Mesenchymal stem cell (in vitro differentiated cells and primary cell): ENCODE data around the gene CHKA.

Source experiments
- DNase-seq: peaks from one replicate; pipeline ENCODE4 v3.0.0-alpha.2; 2013
- H2AFZ ChIP-seq: one replicate; pipeline ENCODE4 v1.6.1; 2013; ENCODE audit warnings: low read depth, mild to moderate bottlenecking, control low read depth, inconsistent platforms, low read length, moderate library complexity
- H2AK5ac ChIP-seq: 2 replicates; pipeline ENCODE4 v1.6.1; 2013; ENCODE audit warnings: low read length, moderate library complexity, mild to moderate bottlenecking, inconsistent platforms; ENCODE audit not compliant: severe bottlenecking
- H2BK120ac ChIP-seq: one replicate; pipeline ENCODE4 v1.6.1; 2013; ENCODE audit warnings: low read depth, mild to moderate bottlenecking, inconsistent platforms, low read length, moderate library complexity
- H2BK12ac ChIP-seq, 2 experiments: one replicate each; pipeline ENCODE4 v1.6.1; 2013; ENCODE audit warnings: inconsistent platforms in 2 of 2, low read length in 2 of 2, mild to moderate bottlenecking in 2 of 2, moderate library complexity in 2 of 2, control low read depth in 1 of 2
- H2BK15ac ChIP-seq: one replicate; pipeline ENCODE4 v1.6.1; 2013; ENCODE audit warnings: mild to moderate bottlenecking, low read depth, inconsistent platforms; ENCODE audit not compliant: poor library complexity, severe bottlenecking
- H2BK5ac ChIP-seq: 2 replicates; pipeline ENCODE4 v1.6.1; 2013; ENCODE audit warnings: low read depth, mild to moderate bottlenecking, low read length, control low read depth, inconsistent platforms; ENCODE audit not compliant: poor library complexity, severe bottlenecking
- H3K14ac ChIP-seq, 2 experiments: one replicate each; pipeline ENCODE4 v1.6.1; 2013; ENCODE audit warnings: inconsistent platforms in 2 of 2, low read length in 2 of 2, control low read depth in 1 of 2, mild to moderate bottlenecking in 1 of 2, moderate library complexity in 1 of 2
- H3K18ac ChIP-seq, 2 experiments: one replicate each; pipeline ENCODE4 v1.6.1; 2013; ENCODE audit warnings: inconsistent platforms in 2 of 2, low read length in 2 of 2, control low read depth in 1 of 2, low read depth in 1 of 2, mild to moderate bottlenecking in 1 of 2
- H3K23ac ChIP-seq, 2 experiments: one replicate each; pipeline ENCODE4 v1.6.1; 2013; ENCODE audit warnings: inconsistent platforms in 2 of 2, low read length in 2 of 2, mild to moderate bottlenecking in 2 of 2, moderate library complexity in 2 of 2, control low read depth in 1 of 2
- H3K27ac ChIP-seq: 2 replicates; pipeline ENCODE4 v1.5.1; 2013; ENCODE audit warnings: mild to moderate bottlenecking, moderate library complexity, low read length, control low read depth, inconsistent platforms; ENCODE audit not compliant: poor library complexity, severe bottlenecking
- H3K27me3 ChIP-seq, 2 experiments: 2 replicates each; pipeline versions ENCODE4 v1.6.1 to v1.7.0; 2013; ENCODE audit warnings: low read length in 2 of 2, mild to moderate bottlenecking in 2 of 2, moderate library complexity in 2 of 2, control low read depth in 1 of 2, inconsistent platforms in 1 of 2; ENCODE audit not compliant: control insufficient read depth in 1 of 2, insufficient read depth in 1 of 2
- H3K36me3 ChIP-seq, 2 experiments: 2 replicates each; pipeline versions ENCODE4 v1.6.1 to v1.7.0; 2013; ENCODE audit warnings: low read length in 2 of 2, control low read depth in 1 of 2, inconsistent platforms in 1 of 2, low read depth in 1 of 2, mild to moderate bottlenecking in 1 of 2; ENCODE audit not compliant: insufficient read depth in 2 of 2, control insufficient read depth in 1 of 2
- H3K4ac ChIP-seq, 2 experiments: one replicate each; pipeline ENCODE4 v1.6.1; 2013; ENCODE audit warnings: inconsistent platforms in 2 of 2, low read length in 2 of 2, mild to moderate bottlenecking in 2 of 2, moderate library complexity in 2 of 2, control low read depth in 1 of 2, low read depth in 1 of 2
- H3K4me1 ChIP-seq: 2 replicates; pipeline ENCODE4 v1.6.1; 2013; ENCODE audit warnings: low read depth, low read length, control low read depth; ENCODE audit not compliant: control insufficient read depth, insufficient read depth
- H3K4me2 ChIP-seq: 2 replicates; pipeline ENCODE4 v1.6.1; 2013; ENCODE audit warnings: low read length, mild to moderate bottlenecking, inconsistent platforms; ENCODE audit not compliant: poor library complexity, severe bottlenecking
- H3K4me3 ChIP-seq, 2 experiments: 2 replicates each; pipeline versions ENCODE4 v1.5.1 to v1.7.0; 2013; ENCODE audit warnings: low read length in 2 of 2, mild to moderate bottlenecking in 2 of 2, control low read depth in 1 of 2, low read depth in 1 of 2; ENCODE audit not compliant: insufficient read depth in 1 of 2
- H3K79me1 ChIP-seq: replicated peaks from 2 replicates; pipeline ENCODE4 v1.6.1; 2013; ENCODE audit warnings: mild to moderate bottlenecking, control low read depth, low read length, inconsistent platforms; ENCODE audit not compliant: poor library complexity, severe bottlenecking
- H3K9ac ChIP-seq: 2 replicates; pipeline ENCODE4 v1.7.0; 2013; ENCODE audit warnings: mild to moderate bottlenecking, low read length, moderate library complexity
- H3K9me3 ChIP-seq: 2 replicates; pipeline ENCODE4 v1.7.0; 2013; ENCODE audit warnings: mild to moderate bottlenecking, low read length; ENCODE audit not compliant: control insufficient read depth
- H4K8ac ChIP-seq: one replicate; pipeline ENCODE4 v1.6.1; 2013; ENCODE audit warnings: inconsistent platforms, mild to moderate bottlenecking, low read length, moderate library complexity
- H4K91ac ChIP-seq: one replicate; pipeline ENCODE4 v1.6.1; 2013; ENCODE audit warnings: mild to moderate bottlenecking, low read length, inconsistent platforms
- WGBS: methylation state at CpG from one replicate; pipeline ENCODE4 v1.1.7; 2013; ENCODE audit warnings: mixed read lengths; 5-methylcytosine and 5-hydroxymethylcytosine counted together

CHKA gene

GRCh38 chr11:68031144-68031464, 90.1 kb downstream of the CHKA start:
- Histone ChIP-seq H3K9me3 (no peaks in the 10 kb centered on the region), H3K9ac (peak overlapping the region; percentile 92), H3K4me3 (peak overlapping the region; percentile 86 to 92), H2AFZ (peak overlapping the region; percentile 75), H2BK120ac (no peak overlapping the region), H4K8ac (peak overlapping the region; percentile 97), H3K4ac (peak overlapping the region; percentile 36 to 93), H4K91ac (no peak overlapping the region), H3K79me1 (peaks cover 24% of the 10 kb centered on the region), H3K14ac (peak overlapping the region in 1 of 2 experiments; percentile 56), H3K36me3 (peaks cover 34 to 40% of the 10 kb centered on the region in 2 experiments), H3K4me2 (peak overlapping the region; percentile 46), H3K23ac (peak overlapping the region in 1 of 2 experiments; percentile 91), H2BK15ac (peak overlapping the region; percentile 4), H3K4me1 (peaks cover 49% of the 10 kb centered on the region), H3K27me3 (no peaks in the 10 kb centered on the region), H2AK5ac (peak overlapping the region; percentile 5), H3K27ac (peak overlapping the region; percentile 7), H2BK12ac (no peak overlapping the region), H3K18ac (peak overlapping the region in 1 of 2 experiments; percentile 43), H2BK5ac (peak overlapping the region; percentile 71)
- WGBS, result 39% methylated on average over 10 of the region's 10 CpGs
- DNase-seq, result peak; percentile 26

DNA sequence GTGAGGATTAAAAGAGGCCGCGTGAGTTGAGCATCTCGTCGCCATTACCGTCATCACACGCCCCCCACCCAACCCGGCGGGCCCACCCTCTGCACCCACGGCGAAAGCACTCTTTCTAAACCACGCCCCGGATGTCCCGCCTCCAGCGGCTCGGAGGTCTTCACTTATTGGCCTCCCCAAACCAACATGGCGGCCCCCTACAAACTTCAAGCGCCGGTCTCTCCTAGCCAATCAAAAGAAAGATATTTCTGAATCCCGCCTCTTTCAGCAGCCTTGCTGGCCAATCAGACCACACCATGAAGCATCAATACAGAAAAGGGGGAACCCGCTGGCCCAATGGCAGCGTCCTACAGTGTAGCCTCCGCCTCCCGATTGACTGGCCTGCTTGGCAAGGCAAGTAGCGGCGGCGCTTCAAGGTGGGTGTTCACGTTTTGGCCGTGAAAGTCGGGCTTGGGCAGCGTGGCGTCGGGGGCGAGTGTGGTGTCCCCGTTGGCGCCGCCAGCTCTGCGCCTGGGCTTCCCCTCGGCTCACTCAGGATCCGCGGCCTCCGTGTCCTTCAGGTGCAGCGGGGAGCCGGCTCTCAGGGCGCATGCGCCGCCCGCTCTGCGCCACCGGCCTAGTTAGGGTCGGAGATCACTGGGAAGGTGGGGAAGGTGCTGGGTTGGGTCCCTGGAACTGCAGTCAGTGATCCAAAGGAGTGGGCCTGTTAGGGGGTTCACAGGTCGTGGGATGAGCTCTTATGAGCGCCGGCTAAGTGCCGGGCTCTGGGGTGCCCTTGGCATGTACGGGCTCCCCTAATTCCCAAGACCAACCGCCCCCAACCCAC, 90.7 kb downstream of the CHKA start, which contains the start of gene NDUFS8:
Gene NDUFS8, plus strand, starts transcription at position 364 of the 826 bp plus-strand sequence. CDS start 1,471 bp downstream, outside the sequence.
- Histone ChIP-seq H2BK120ac (no peak within 1 kb of the TSS), H3K14ac (peak within 1 kb of the TSS in 1 of 2 experiments; percentile 91), H3K27me3 (no peaks in the 10 kb centered on the region), H3K79me1 (peaks cover 22% of the 10 kb centered on the region), H2AK5ac (peak within 1 kb of the TSS; percentile 24), H3K36me3 (peaks cover 36 to 38% of the 10 kb centered on the region in 2 experiments), H2AFZ (peak within 1 kb of the TSS; percentile 75), H3K4ac (peak within 1 kb of the TSS; percentile 36 to 93), H4K8ac (peak within 1 kb of the TSS; percentile 97), H3K9ac (peak within 1 kb of the TSS; percentile 92), H4K91ac (peak within 1 kb of the TSS; percentile 95), H3K4me1 (peaks cover 52% of the 10 kb centered on the region), H3K4me3 (peak within 1 kb of the TSS; percentile 86 to 92), H3K9me3 (no peaks in the 10 kb centered on the region), H3K18ac (peak within 1 kb of the TSS; percentile 87 to 93), H2BK15ac (peak within 1 kb of the TSS; percentile 78), H3K4me2 (peak within 1 kb of the TSS; percentile 62), H2BK12ac (peak within 1 kb of the TSS in 1 of 2 experiments; percentile 42), H2BK5ac (peak within 1 kb of the TSS; percentile 71), H3K27ac (peak within 1 kb of the TSS; percentile 35), H3K23ac (peak within 1 kb of the TSS in 1 of 2 experiments; percentile 91)
- DNase-seq, result peak; percentile 99
- WGBS, result 3% methylated on average over 51 of the region's 56 CpGs

- Histone ChIP-seq H2BK15ac (peak overlapping the region; percentile 66), H2BK120ac (no peak overlapping the region), H2BK5ac (no peak overlapping the region), H3K27ac (peak overlapping the region; percentile 75), H3K4me1 (peaks cover 52% of the 10 kb centered on the region), H2BK12ac (peak overlapping the region in 1 of 2 experiments; percentile 29), H3K27me3 (no peaks in the 10 kb centered on the region), H3K23ac (no peak overlapping the region), H3K9me3 (no peaks in the 10 kb centered on the region), H3K36me3 (peaks cover 32 to 41% of the 10 kb centered on the region in 2 experiments), H3K18ac (peak overlapping the region in 1 of 2 experiments; percentile 29), H2AFZ (no peak overlapping the region), H4K8ac (peak overlapping the region; percentile 69), H3K4me3 (peak overlapping the region in 1 of 2 experiments; percentile 86), H3K14ac (no peak overlapping the region), H3K4me2 (no peak overlapping the region), H3K9ac (peak overlapping the region; percentile 92), H2AK5ac (peak overlapping the region; percentile 24), H4K91ac (no peak overlapping the region), H3K79me1 (peaks cover 20% of the 10 kb centered on the region), H3K4ac (peak overlapping the region in 1 of 2 experiments; percentile 38)
- WGBS, result 94% methylated on average over 12 of the region's 12 CpGs
- DNase-seq, result peak; percentile 56
Observed at GRCh38 chr11:68028802-68029545, 92.2 kb downstream of the CHKA start.
